PC-3 (cell line): Measurements from ENCODE around the gene UROS. TPM values are rescaled to one million over a fixed set of nuclear protein-coding genes. Genes with fewer than 3 reads are reported as not detected.

Source experiments
- ATAC-seq: fragments of 200-7000 bp; cut with Tn5 transposase; 2 replicates; pipeline ENCODE4 v1.9.1; 2020; ENCODE audit warnings: mild to moderate bottlenecking, moderate library complexity
- BruUV-seq: library from RNA; stranded (reverse); fragments of 400-500 nt; replicated peaks from 2 replicates; lab custom pipeline; 2021; lab: Mats Ljungman, UMichigan
- CTCF ChIA-PET: fragments of 300-600 bp; sonication (Branson Sonifier 250); formaldehyde crosslinking; loops from one replicate; lab custom pipeline; 2022; ENCODE audit warnings: antibody characterized with exemption; lab: Charles Lee
- POLR2A ChIA-PET: fragments of 300-600 bp; sonication (Branson Sonifier 250); formaldehyde crosslinking; loops from one replicate; lab custom pipeline; 2022; ENCODE audit warnings: antibody characterized with exemption; ENCODE audit not compliant: unreplicated experiment; lab: Charles Lee
- DNase-seq: peaks from one replicate; pipeline ENCODE4 v3.0.0-alpha.2; 2015
- H2AFZ ChIP-seq: fragments of 300-600 bp; sonication (generic); 2 replicates; pipeline ENCODE4 v1.6.0; 2016; ENCODE audit warnings: antibody characterized with exemption, low read length
- H3F3A ChIP-seq: fragments of 300-600 bp; sonication (generic); one replicate; pipeline ENCODE4 v1.6.0; 2017; ENCODE audit warnings: antibody characterized with exemption, low read length, control low read depth, mild to moderate bottlenecking; ENCODE audit not compliant: unreplicated experiment
- H3K27ac ChIP-seq: fragments of 300-600 bp; sonication (generic); 2 replicates; pipeline ENCODE4 v1.5.1; 2016; ENCODE audit warnings: mild to moderate bottlenecking, low read length
- H3K27me3 ChIP-seq: fragments of 300-600 bp; sonication (generic); 2 replicates; pipeline ENCODE4 v1.6.1; 2016; ENCODE audit warnings: low read length, mixed read lengths
- H3K36me3 ChIP-seq: fragments of 300-600 bp; sonication (generic); 2 replicates; pipeline ENCODE4 v1.6.1; 2016; ENCODE audit warnings: low read depth, mixed run types, low read length, mixed read lengths
- H3K4me1 ChIP-seq: fragments of 300-600 bp; sonication (generic); 2 replicates; pipeline ENCODE4 v1.5.1; 2016; ENCODE audit warnings: low read length; ENCODE audit not compliant: insufficient read depth
- H3K4me2 ChIP-seq: fragments of 300-600 bp; sonication (generic); 2 replicates; pipeline ENCODE4 v1.6.0; 2016; ENCODE audit warnings: low read length
- H3K4me3 ChIP-seq: fragments of 300-600 bp; sonication (generic); 2 replicates; pipeline ENCODE4 v1.5.1; 2016; ENCODE audit warnings: mild to moderate bottlenecking, low read length, mixed read lengths
- H3K79me2 ChIP-seq: fragments of 300-600 bp; sonication (generic); 2 replicates; pipeline ENCODE4 v1.6.1; 2017; ENCODE audit warnings: low read length, mixed read lengths
- H3K9ac ChIP-seq: fragments of 300-600 bp; sonication (generic); 2 replicates; pipeline ENCODE4 v1.6.0; 2016; ENCODE audit warnings: mild to moderate bottlenecking, low read length
- H3K9me2 ChIP-seq: fragments of 300-600 bp; sonication (generic); replicated peaks from 2 replicates; pipeline ENCODE4 v1.6.1; 2016; ENCODE audit warnings: mixed run types, low read length, mixed read lengths
- H3K9me3 ChIP-seq: fragments of 300-600 bp; sonication (generic); 2 replicates; pipeline ENCODE4 v1.6.1; 2016; ENCODE audit warnings: low read length, mixed read lengths
- H4K20me1 ChIP-seq: fragments of 300-600 bp; sonication (generic); 2 replicates; pipeline ENCODE4 v1.6.1; 2016; ENCODE audit warnings: low read length, mixed read lengths
- EZH2 ChIP-seq: fragments of 300-600 bp; sonication (generic); IDR thresholded peaks from one replicate; pipeline ENCODE4 v1.6.1; 2017; ENCODE audit warnings: antibody characterized with exemption, mild to moderate bottlenecking, low read length; ENCODE audit not compliant: unreplicated experiment
- EZH2phosphoT487 ChIP-seq: fragments of 300-600 bp; sonication (generic); IDR thresholded peaks from 2 replicates; pipeline ENCODE4 v1.6.1; 2018; ENCODE audit warnings: mild to moderate bottlenecking, antibody characterized with exemption, low read length, borderline replicate concordance
- intact Hi-C: fragments of 100-400 bp; cut with micrococcal nuclease; formaldehyde crosslinking; loops from 2 replicates; pipeline ENCODE4 v1.9.0; 2023
- total RNA-seq: library from RNA; depleted of rRNA; stranded (reverse); fragments of >200 nt; gene quantifications from 2 replicates; pipeline ENCODE4 v1.2.3, GENCODE V29; 2014
- TF ChIP-seq, protein P1 (sequence below): fragments of 300-600 bp; sonication (generic); conservative IDR thresholded peaks from 2 replicates; pipeline ENCODE4 v1.5.1; 2017; ENCODE audit warnings: antibody characterized with exemption, low read depth, mild to moderate bottlenecking, low read length

UROS gene
- total RNA-seq, 1 experiment from 2014 or later, result 50.6 TPM

DNA sequence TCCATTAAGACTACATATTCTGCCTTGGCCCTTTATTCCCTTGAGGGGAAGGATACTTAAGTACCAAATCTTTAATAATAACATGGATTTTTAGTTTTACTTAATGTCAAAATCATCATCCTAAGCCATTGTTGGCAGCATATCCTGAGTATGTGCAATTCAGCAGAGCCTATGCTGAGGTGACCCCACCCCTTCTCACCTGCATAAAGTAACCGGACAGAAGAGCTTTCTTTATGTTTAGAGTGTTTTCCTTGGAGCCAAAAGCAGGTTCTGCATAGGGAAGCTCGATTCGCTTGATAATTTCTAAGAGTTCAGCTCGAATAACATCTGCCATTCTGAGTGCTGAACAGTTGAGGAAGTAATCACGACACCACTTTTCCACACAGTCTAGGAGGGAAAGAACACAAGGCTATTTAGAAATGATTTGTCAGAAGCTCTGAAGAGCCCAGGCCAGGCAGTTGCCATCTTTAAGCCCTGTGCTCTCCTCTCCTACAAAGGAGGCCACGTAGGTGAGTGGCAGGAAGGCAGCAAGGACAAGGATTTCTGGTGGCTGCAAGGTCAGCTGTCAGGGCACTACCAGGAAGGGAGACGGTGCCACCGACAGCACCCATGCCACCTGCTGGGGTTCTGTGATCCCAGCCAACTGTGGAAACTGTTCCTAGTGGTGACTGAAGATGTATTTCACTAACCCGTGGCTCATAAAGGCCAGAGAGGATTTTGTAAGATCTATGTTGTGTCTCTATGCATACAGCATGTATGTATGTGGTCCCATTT, 15.9 kb upstream of the UROS start:
- Histone ChIP-seq H3K9me3 (no peaks in the 10 kb centered on the region), H3K9me2 (no peaks in the 10 kb centered on the region), H4K20me1 (no peaks in the 10 kb centered on the region), H3K79me2 (no peaks in the 10 kb centered on the region), H2AFZ (no peak overlapping the region), H3K4me3 (no peak overlapping the region), H3K4me2 (no peak overlapping the region), H3K27ac (no peak overlapping the region), H3K27me3 (no peaks in the 10 kb centered on the region), H3K9ac (no peak overlapping the region), H3K4me1 (peaks cover 17% of the 10 kb centered on the region), H3F3A (peaks cover 7% of the 10 kb centered on the region), H3K36me3 (peaks cover 52% of the 10 kb centered on the region)
- TF ChIP-seq EZH2, result no peak
- TF ChIP-seq EZH2phosphoT487, result no peak
- TF ChIP-seq, protein P1, sequence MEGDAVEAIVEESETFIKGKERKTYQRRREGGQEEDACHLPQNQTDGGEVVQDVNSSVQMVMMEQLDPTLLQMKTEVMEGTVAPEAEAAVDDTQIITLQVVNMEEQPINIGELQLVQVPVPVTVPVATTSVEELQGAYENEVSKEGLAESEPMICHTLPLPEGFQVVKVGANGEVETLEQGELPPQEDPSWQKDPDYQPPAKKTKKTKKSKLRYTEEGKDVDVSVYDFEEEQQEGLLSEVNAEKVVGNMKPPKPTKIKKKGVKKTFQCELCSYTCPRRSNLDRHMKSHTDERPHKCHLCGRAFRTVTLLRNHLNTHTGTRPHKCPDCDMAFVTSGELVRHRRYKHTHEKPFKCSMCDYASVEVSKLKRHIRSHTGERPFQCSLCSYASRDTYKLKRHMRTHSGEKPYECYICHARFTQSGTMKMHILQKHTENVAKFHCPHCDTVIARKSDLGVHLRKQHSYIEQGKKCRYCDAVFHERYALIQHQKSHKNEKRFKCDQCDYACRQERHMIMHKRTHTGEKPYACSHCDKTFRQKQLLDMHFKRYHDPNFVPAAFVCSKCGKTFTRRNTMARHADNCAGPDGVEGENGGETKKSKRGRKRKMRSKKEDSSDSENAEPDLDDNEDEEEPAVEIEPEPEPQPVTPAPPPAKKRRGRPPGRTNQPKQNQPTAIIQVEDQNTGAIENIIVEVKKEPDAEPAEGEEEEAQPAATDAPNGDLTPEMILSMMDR, result no peak
- no peak for ATAC-seq
- no TSS peak for BruUV-seq
- intact Hi-C loops, result no loop called here
- ChIA-PET CTCF (no interaction called here), POLR2A (interaction anchor here (0.5 kb wide), 1 partner anchor 665 kb away, joined by 3 read pairs; no protein-coding TSS in a partner anchor)
- no peak for DNase-seq

DNA sequence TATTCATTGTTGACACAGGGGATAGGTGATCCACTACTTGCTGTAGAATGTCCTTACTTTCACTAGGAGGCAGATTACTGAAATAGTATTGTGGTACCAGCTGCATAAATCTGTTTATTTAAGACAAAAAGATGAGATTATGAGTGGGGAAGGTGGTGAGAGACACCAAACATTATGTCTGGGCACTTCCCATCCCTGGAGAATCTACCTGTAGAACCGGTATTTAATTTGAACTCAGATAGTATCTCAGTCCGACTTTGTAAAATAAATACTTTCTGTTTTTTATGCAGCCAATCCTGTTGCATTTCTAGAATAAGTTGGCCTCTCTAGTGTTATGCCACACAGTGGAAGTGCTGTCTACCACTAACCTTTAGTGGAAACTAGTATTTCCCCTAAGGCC, 13.7 kb upstream of the UROS start:
- CTCF ChIA-PET, result no interaction called here
- intact Hi-C loops, result no loop called here
- ATAC-seq, result no peak; the same call in 1 of the 2 replicates

More for the DNA sequence above, 13.7 kb upstream of the UROS start:
- peak; percentile 31 for DNase-seq
- Histone ChIP-seq H3K9ac (no peak overlapping the region), H3F3A (peaks cover 7% of the 10 kb centered on the region), H3K9me2 (no peaks in the 10 kb centered on the region), H3K27me3 (no peaks in the 10 kb centered on the region), H4K20me1 (no peaks in the 10 kb centered on the region), H3K27ac (no peak overlapping the region), H3K4me1 (peaks cover 15% of the 10 kb centered on the region), H3K9me3 (no peaks in the 10 kb centered on the region), H2AFZ (no peak overlapping the region), H3K36me3 (peaks cover 57% of the 10 kb centered on the region), H3K4me2 (no peak overlapping the region), H3K79me2 (no peaks in the 10 kb centered on the region), H3K4me3 (no peak overlapping the region)
- POLR2A ChIA-PET, result no interaction called here
- TF ChIP-seq EZH2phosphoT487, result no peak
- TF ChIP-seq, protein P1, result no peak
- TF ChIP-seq EZH2, result no peak
- no TSS peak for BruUV-seq
